OCI-LY7 (cell line): ENCODE results near the gene LTBP2. TPM values are rescaled to one million over a fixed set of nuclear protein-coding genes. Genes with fewer than 3 reads are reported as not detected.

Experiments used
- BruUV-seq: library from RNA; stranded (reverse); fragments of 400-500 nt; replicated peaks from 2 replicates; lab custom pipeline; 2021; lab: Mats Ljungman, UMichigan
- CTCF ChIA-PET: fragments of 300-600 bp; sonication (Branson Sonifier 250); formaldehyde crosslinking; loops from one replicate; lab custom pipeline; 2022; ENCODE audit warnings: antibody characterized with exemption; ENCODE audit not compliant: unreplicated experiment; lab: Charles Lee
- POLR2A ChIA-PET: fragments of 300-600 bp; sonication (Branson Sonifier 250); formaldehyde crosslinking; loops from one replicate; lab custom pipeline; 2022; ENCODE audit warnings: antibody characterized with exemption; lab: Charles Lee
- DNase-seq: peaks from one replicate; pipeline ENCODE4 v3.0.0-alpha.2; 2015; ENCODE audit warnings: low spot score
- H2AFZ ChIP-seq: fragments of 200-600 bp; sonication (generic), shearing (Covaris generic); 2 replicates; pipeline ENCODE4 v1.6.1; 2014; ENCODE audit warnings: mild to moderate bottlenecking, antibody characterized with exemption, low read length, moderate library complexity
- H3K27ac ChIP-seq: fragments of 200-600 bp; sonication (generic); 2 replicates; pipeline ENCODE4 v1.5.1; 2014; ENCODE audit warnings: mixed run types, low read depth, mild to moderate bottlenecking, moderate library complexity, low read length, inconsistent platforms; ENCODE audit not compliant: poor library complexity, severe bottlenecking
- H3K36me3 ChIP-seq: fragments of 200-600 bp; sonication (generic); 2 replicates; pipeline ENCODE4 v1.6.1; 2014; ENCODE audit warnings: mild to moderate bottlenecking, antibody characterized with exemption, low read length, moderate library complexity, mixed read lengths; ENCODE audit not compliant: insufficient read depth
- H3K4me1 ChIP-seq: fragments of 200-600 bp; sonication (generic); 2 replicates; pipeline ENCODE4 v1.5.1; 2014; ENCODE audit warnings: mild to moderate bottlenecking, low read length; ENCODE audit not compliant: insufficient read depth, poor library complexity, severe bottlenecking
- H3K4me2 ChIP-seq: fragments of 200-600 bp; sonication (generic); 2 replicates; pipeline ENCODE4 v1.6.1; 2014; ENCODE audit warnings: mild to moderate bottlenecking, low read length
- H3K4me3 ChIP-seq: fragments of 200-600 bp; sonication (generic); 2 replicates; pipeline ENCODE4 v1.5.1; 2014; ENCODE audit warnings: mild to moderate bottlenecking, low read depth, low read length; ENCODE audit not compliant: poor library complexity, severe bottlenecking
- H3K79me2 ChIP-seq: fragments of 200-600 bp; sonication (generic); 2 replicates; pipeline ENCODE4 v1.6.1; 2016; ENCODE audit warnings: low read depth, mild to moderate bottlenecking, low read length, moderate library complexity, mixed read lengths; ENCODE audit not compliant: insufficient read depth
- H3K9me2 ChIP-seq: fragments of 200-600 bp; sonication (generic); 2 replicates; pipeline ENCODE4 v1.6.1; 2016; ENCODE audit warnings: mild to moderate bottlenecking, low read length, mixed read lengths; ENCODE audit not compliant: insufficient read depth
- H3K9me3 ChIP-seq: fragments of 200-600 bp; sonication (generic); 2 replicates; pipeline ENCODE4 v1.6.1; 2014; ENCODE audit warnings: mild to moderate bottlenecking, mixed run types, low read length, mixed read lengths
- H4K20me1 ChIP-seq: fragments of 200-600 bp; sonication (generic); 2 replicates; pipeline ENCODE4 v1.6.1; 2014; ENCODE audit warnings: mild to moderate bottlenecking, antibody characterized with exemption, low read length, moderate library complexity, mixed read lengths; ENCODE audit not compliant: insufficient read depth
- CTCF ChIP-seq: fragments of 200-600 bp; sonication (generic); conservative IDR thresholded peaks from 2 replicates; pipeline ENCODE4 v1.5.1; 2014; ENCODE audit warnings: mild to moderate bottlenecking, antibody characterized with exemption, low read length, moderate library complexity, mixed read lengths
- EZH2phosphoT487 ChIP-seq: fragments of 200-600 bp; sonication (generic); IDR thresholded peaks from 2 replicates; pipeline ENCODE4 v1.6.1; 2018; ENCODE audit warnings: low read depth, borderline replicate concordance, mild to moderate bottlenecking, mixed run types, antibody characterized with exemption, low read length, moderate library complexity, mixed read lengths
- intact Hi-C: fragments of 100-400 bp; cut with micrococcal nuclease; formaldehyde crosslinking; loops from one replicate; pipeline ENCODE4 v1.10.0; 2022; ENCODE audit not compliant: unreplicated experiment
- total RNA-seq, 2 experiments: library from RNA; depleted of rRNA in 1 of 2; stranded (reverse); fragments of >200 nt in 1 of 2; shearing (Covaris generic) in 1 of 2; gene quantifications; 2 replicates each; pipeline ENCODE4 v1.2.3, GENCODE V29; 2014 to 2022

LTBP2 gene
- total RNA-seq, 2 experiments from 2014 or later: 0.15 to 0.25 TPM

- intact Hi-C loops: no loop called here
- POLR2A ChIA-PET: no interaction called here
- Histone ChIP-seq H3K36me3 (no peaks in the 10 kb centered on the region), H3K79me2 (no peaks in the 10 kb centered on the region), H3K9me2 (no peaks in the 10 kb centered on the region), H3K27ac (no peak overlapping the region), H3K4me2 (no peak overlapping the region), H3K4me1 (no peaks in the 10 kb centered on the region), H3K9me3 (no peaks in the 10 kb centered on the region), H2AFZ (no peak overlapping the region), H3K4me3 (no peak overlapping the region), H4K20me1 (no peaks in the 10 kb centered on the region)
- no peak for TF ChIP-seq EZH2phosphoT487
- no peak for TF ChIP-seq CTCF
- CTCF ChIA-PET: no interaction called here
- BruUV-seq: no TSS peak
- no peak for DNase-seq
These were observed 69.9 kb downstream of the LTBP2 start for GRCh38 chr14:74542056-74542685.

- H4K20me1 ChIP-seq: no peaks in the 10 kb centered on the region
- no peaks in the 10 kb centered on the region for H3K36me3 ChIP-seq
- H3K9me2 ChIP-seq: no peaks in the 10 kb centered on the region
- H2AFZ ChIP-seq: no peak overlapping the region
- H3K4me3 ChIP-seq: no peak overlapping the region
- CTCF ChIA-PET: no interaction called here
- H3K9me3 ChIP-seq: no peaks in the 10 kb centered on the region
- intact Hi-C loops: no loop called here
- H3K4me1 ChIP-seq: no peaks in the 10 kb centered on the region
- POLR2A ChIA-PET: no interaction called here
- DNase-seq: no peak
- no peak overlapping the region for H3K4me2 ChIP-seq
- no peak overlapping the region for H3K27ac ChIP-seq
- no TSS peak for BruUV-seq
- H3K79me2 ChIP-seq: no peaks in the 10 kb centered on the region
- TF ChIP-seq EZH2phosphoT487 (no peak), CTCF (no peak)
These were observed 70.8 kb downstream of the LTBP2 start for GRCh38 chr14:74541225-74541624.

GRCh38 chr14:74539503-74539902, 72.5 kb downstream of the LTBP2 start:
- no peak overlapping the region for H3K4me2 ChIP-seq
- no peaks in the 10 kb centered on the region for H4K20me1 ChIP-seq
- H3K79me2 ChIP-seq: no peaks in the 10 kb centered on the region
- TF ChIP-seq CTCF (no peak), EZH2phosphoT487 (no peak)
- BruUV-seq: no TSS peak
- no peak overlapping the region for H3K27ac ChIP-seq
- CTCF ChIA-PET: interaction anchor here (0.5 kb wide), 1 partner anchor 70 kb away, joined by 3 read pairs; no protein-coding TSS in a partner anchor
- H3K4me1 ChIP-seq: no peaks in the 10 kb centered on the region
- no peak overlapping the region for H3K4me3 ChIP-seq
- no peaks in the 10 kb centered on the region for H3K36me3 ChIP-seq
- H3K9me2 ChIP-seq: no peaks in the 10 kb centered on the region
- no peak overlapping the region for H2AFZ ChIP-seq
- POLR2A ChIA-PET: no interaction called here
- intact Hi-C loops: no loop called here
- DNase-seq: no peak
- no peaks in the 10 kb centered on the region for H3K9me3 ChIP-seq
